Ovary (tissue), 10 donors: ENCODE results near the gene RRP36. TPM values are rescaled to one million over a fixed set of nuclear protein-coding genes. Genes with fewer than 3 reads are reported as not detected.

Experiments used
- DNase-seq, 5 donors: peaks; one replicate each; pipeline ENCODE4 v3.0.0-alpha.2; 2019 to 2020
- H3K27ac ChIP-seq, 2 donors: fragments of 200-600 bp; one replicate each; pipeline versions ENCODE4 v1.5.1 to v1.8.0; 2019 to 2022
- H3K27me3 ChIP-seq: fragments of 200-600 bp; one replicate; pipeline ENCODE4 v1.8.0; 2022
- H3K36me3 ChIP-seq: fragments of 200-600 bp; sonication (generic); one replicate; pipeline ENCODE4 v1.5.1; 2019
- H3K4me1 ChIP-seq: one replicate; pipeline ENCODE4 v1.8.1; 2013; ENCODE audit warnings: mild to moderate bottlenecking, moderate library complexity; ENCODE audit not compliant: insufficient read depth
- H3K4me3 ChIP-seq: fragments of 200-600 bp; sonication (generic); one replicate; pipeline ENCODE4 v1.5.1; 2017
- H3K9me3 ChIP-seq, 2 donors: fragments of 200-600 bp in 1 of 2; sonication (generic) in 1 of 2; one replicate each; pipeline versions ENCODE4 v1.5.1 to v1.8.1; 2013 to 2019; ENCODE audit warnings: mild to moderate bottlenecking in 1 of 2, moderate library complexity in 1 of 2
- EP300 ChIP-seq: sonication (generic); formaldehyde crosslinking; IDR thresholded peaks from one replicate; pipeline ENCODE4 v1.6.1; 2017; ENCODE audit warnings: antibody characterized with exemption
- POLR2A ChIP-seq: fragments of 450-650 bp; IDR thresholded peaks from one replicate; pipeline ENCODE4 v1.6.1; 2017; ENCODE audit warnings: antibody characterized with exemption, mild to moderate bottlenecking, moderate library complexity
- WGBS, 3 donors: extraction: QIAGEN DNeasy Blood & Tissue Kit in 1 of 3; methylation state at CpG; one replicate each; pipeline versions ENCODE4 v1.1.5 to v1.1.7; 2013 to 2017; 5-methylcytosine and 5-hydroxymethylcytosine counted together
- intact Hi-C, 4 donors: fragments of 100-400 bp; cut with DNase I; formaldehyde crosslinking; loops; one replicate each; pipeline versions ENCODE4 v1.11.0 to v1.15.1; 2022 to 2023
- long read RNA-seq, 3 donors: library from polyadenylated mRNA in 2 of 3; unstranded in 2 of 3; transcript quantifications; one replicate each; pipeline ENCODE4 v2.0.0 and lab custom pipeline, GENCODE V29; 2021 to 2026
- polyA plus RNA-seq, 2 donors: library from polyadenylated mRNA; stranded (reverse); fragments of 200-250 nt in 1 of 2; fragments of 350-450 nt in 1 of 2; fragmentation: Illumina TruSeq in 1 of 2; extraction: RNeasy Lipid Tissue Mini Kit (QIAGEN cat#74804) in 1 of 2; gene quantifications; one replicate each; pipeline ENCODE4 v1.2.3, GENCODE V29; 2013 to 2014
- total RNA-seq, 7 donors: library from RNA; depleted of rRNA in 2 of 7; stranded (reverse); fragments of >200 nt in 2 of 7; fragmentation: NEBNext Ultra II Directional in 3 of 7; extraction: Animal tissue kit (Norgen Biotek cat#: 25700) in 3 of 7; gene quantifications; one replicate each; pipeline versions ENCODE4 v1.1.0 to v1.2.4, GENCODE V29; 2016 to 2023
- TF ChIP-seq, protein P1 (sequence below), 3 donors: fragments of 450-650 bp in 2 of 3; fragments of 200-600 bp in 1 of 3; IDR thresholded peaks; one replicate each; pipeline versions ENCODE4 v1.5.1 to v1.8.0; 2016 to 2022; ENCODE audit warnings: antibody characterized with exemption in 3 of 3, mild to moderate bottlenecking in 1 of 3
- donor health status: DM: no; HTN: no; CAD: no; lungs with moderate emphysema.
- donor health status: DM: no; HTN: no; CAD: no.
- donor health status: Bipolar disorder and iron deficiency.
- donor health status: DM: yes; HTN: yes; CAD: no.
- donor health status: DM: no; HTN: no; CAD: no.
- donor health status: DM: yes; HTN: yes; CAD: no.

The RRP36 gene, protein sequence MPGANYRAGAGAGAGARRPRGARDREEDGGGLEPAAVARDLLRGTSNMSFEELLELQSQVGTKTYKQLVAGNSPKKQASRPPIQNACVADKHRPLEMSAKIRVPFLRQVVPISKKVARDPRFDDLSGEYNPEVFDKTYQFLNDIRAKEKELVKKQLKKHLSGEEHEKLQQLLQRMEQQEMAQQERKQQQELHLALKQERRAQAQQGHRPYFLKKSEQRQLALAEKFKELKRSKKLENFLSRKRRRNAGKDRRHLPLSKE
- 10 to 100 TPM; 24.7 to 50.4 (median 36.0) TPM for total RNA-seq
- 10 to 100 TPM; 23.6 to 58.7 TPM for polyA plus RNA-seq
- long read RNA-seq, donor 1, partial matches to known transcripts = 0 of 2 reads
- long read RNA-seq, donor 1, other reads (novel, unspliced or antisense) = 1 of 2 reads
- long read RNA-seq, donor 2, transcript RRP36-203 (1 exons, 1,005 nt) = minor isoform, 7 of 25 reads
- long read RNA-seq, donor 2, transcript RRP36-201 (7 exons, 1,159 nt) = major isoform, 18 of 25 reads
- long read RNA-seq, donor 2, partial matches to known transcripts = 0 of 25 reads
- long read RNA-seq, donor 2, other reads (novel, unspliced or antisense) = 0 of 25 reads
- long read RNA-seq, donor 3, transcript RRP36-201 (7 exons, 1,159 nt) = major isoform, 24 of 30 reads
- long read RNA-seq, donor 3, partial matches to known transcripts = 2 of 30 reads
- long read RNA-seq, donor 3, other reads (novel, unspliced or antisense) = 3 of 30 reads

DNA sequence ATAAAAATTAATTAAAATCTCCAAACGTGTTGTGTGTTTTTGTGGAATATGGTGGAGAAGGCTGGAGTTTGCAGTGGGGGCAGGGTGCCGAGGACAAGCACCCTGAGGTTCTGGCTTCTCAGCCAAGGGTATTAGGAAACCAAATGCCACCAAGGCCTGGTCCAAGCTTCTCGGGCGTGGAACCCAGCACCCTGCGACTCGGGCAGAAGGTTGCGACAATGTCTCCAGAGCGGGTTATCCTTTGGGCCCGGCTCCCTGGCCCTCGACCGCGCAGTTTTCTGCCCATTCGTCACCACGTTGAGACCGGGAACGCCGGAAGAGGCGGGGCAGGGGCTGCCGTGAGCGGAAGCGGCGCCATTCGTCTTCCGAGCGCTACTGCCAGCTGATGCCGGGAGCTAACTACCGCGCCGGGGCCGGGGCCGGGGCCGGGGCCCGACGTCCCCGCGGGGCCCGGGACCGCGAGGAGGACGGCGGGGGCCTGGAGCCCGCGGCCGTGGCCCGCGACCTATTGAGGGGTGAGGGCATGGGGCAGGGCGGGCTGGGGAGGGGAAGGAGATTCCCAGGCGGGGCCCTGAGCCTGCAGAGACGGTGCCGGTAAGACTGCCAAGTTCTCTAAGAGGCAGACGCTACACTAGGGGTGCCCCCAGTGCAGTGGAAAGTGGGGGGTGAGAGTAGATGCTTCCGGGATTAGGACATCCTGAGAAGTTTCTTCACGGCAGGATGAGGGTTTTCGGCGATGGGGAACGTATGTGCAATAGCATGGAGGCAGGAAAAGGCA, at the start of gene RRP36:
RRP36 (plus strand) TSS at position 354 of the 778 bp plus-strand sequence; CDS start at position 386, 32 bp downstream.
- no peaks in the 10 kb centered on the region for H3K36me3 ChIP-seq
- H3K9me3 ChIP-seq = no peaks in the 10 kb centered on the region
- H3K27me3 ChIP-seq = no peaks in the 10 kb centered on the region
- DNase-seq = peak; percentile 68 to 85 (median 78)
- peak within 1 kb of the TSS; percentile 85 for H3K4me3 ChIP-seq
- 0 to 1% (median 1%) methylated on average over 38 to 56 of the region's 56 CpGs for WGBS, 3 donors
- no peak for TF ChIP-seq EP300
- TF ChIP-seq, protein P1, sequence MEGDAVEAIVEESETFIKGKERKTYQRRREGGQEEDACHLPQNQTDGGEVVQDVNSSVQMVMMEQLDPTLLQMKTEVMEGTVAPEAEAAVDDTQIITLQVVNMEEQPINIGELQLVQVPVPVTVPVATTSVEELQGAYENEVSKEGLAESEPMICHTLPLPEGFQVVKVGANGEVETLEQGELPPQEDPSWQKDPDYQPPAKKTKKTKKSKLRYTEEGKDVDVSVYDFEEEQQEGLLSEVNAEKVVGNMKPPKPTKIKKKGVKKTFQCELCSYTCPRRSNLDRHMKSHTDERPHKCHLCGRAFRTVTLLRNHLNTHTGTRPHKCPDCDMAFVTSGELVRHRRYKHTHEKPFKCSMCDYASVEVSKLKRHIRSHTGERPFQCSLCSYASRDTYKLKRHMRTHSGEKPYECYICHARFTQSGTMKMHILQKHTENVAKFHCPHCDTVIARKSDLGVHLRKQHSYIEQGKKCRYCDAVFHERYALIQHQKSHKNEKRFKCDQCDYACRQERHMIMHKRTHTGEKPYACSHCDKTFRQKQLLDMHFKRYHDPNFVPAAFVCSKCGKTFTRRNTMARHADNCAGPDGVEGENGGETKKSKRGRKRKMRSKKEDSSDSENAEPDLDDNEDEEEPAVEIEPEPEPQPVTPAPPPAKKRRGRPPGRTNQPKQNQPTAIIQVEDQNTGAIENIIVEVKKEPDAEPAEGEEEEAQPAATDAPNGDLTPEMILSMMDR (IDR thresholded peaks at IDR 0.05) = no peak
- no peak for TF ChIP-seq POLR2A
- peak within 1 kb of the TSS; percentile 75 to 84 for H3K27ac ChIP-seq
- intact Hi-C loops = no loop called here
- peaks cover 9% of the 10 kb centered on the region for H3K4me1 ChIP-seq

DNA sequence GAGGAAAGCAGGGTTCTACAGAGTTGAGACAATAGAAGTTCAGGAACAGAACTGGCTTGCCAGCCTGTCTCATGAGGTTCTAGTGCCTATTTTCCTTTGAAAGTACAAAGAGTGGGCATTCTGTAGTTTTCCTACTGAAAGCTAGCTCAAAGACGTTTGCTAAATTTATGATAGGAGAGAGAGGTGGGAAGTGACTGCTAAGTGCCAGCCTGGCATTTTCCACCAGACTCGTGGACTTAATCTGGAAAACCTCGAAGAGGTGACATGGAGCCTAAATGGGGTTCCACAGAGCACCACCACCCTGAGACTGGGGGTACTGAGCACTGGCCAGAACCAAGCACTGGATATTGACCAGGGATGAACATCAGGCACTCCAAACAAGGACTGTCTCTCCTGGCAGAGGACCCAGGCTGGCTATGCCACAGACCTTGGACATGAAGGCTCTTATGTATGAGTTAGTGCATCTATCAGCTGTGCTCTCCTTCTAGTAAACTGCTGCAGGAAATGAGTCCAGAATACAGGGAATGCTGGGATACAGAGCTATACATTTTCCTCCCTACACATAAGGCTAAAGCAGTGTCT, 49.6 kb upstream of the RRP36 start:
- Histone ChIP-seq H3K27ac (no peak overlapping the region), H3K27me3 (no peaks in the 10 kb centered on the region), H3K4me1 (no peaks in the 10 kb centered on the region), H3K4me3 (no peak overlapping the region), H3K36me3 (no peaks in the 10 kb centered on the region), H3K9me3 (no peaks in the 10 kb centered on the region)
- TF ChIP-seq POLR2A (no peak), EP300 (no peak)
- TF ChIP-seq, protein P1 (IDR thresholded peaks at IDR 0.05) = no peak
- DNase-seq = no peak
- WGBS, 3 donors = 81 to 87% (median 84%) methylated on average over 3 of the region's 3 CpGs
- intact Hi-C loops = no loop called here

DNA sequence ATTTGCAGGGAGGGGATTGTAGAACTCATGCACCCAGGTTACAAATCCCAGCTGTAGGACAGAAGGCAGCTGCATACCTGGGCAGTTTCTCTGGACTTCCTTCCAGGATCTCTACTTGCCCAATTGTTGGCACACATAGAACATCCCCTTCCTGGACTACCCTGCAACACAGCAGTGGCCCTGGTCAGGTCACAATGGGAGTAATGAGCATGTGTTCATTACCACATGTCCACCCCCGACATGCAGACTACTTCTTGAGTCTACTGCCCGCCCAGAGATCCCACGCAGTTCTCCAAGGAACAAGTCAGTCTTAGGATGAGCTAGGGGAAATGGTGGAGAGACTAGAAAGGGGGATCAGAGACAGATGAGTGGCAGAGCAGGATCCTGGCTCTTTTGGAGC, 47.5 kb upstream of the RRP36 start:
- TF ChIP-seq, protein P1 (IDR thresholded peaks at IDR 0.05) = no peak
- TF ChIP-seq POLR2A = no peak
- no peak for TF ChIP-seq EP300
- Histone ChIP-seq H3K9me3 (no peaks in the 10 kb centered on the region), H3K27ac (no peak overlapping the region), H3K36me3 (no peaks in the 10 kb centered on the region), H3K27me3 (no peaks in the 10 kb centered on the region), H3K4me1 (peaks cover 7% of the 10 kb centered on the region), H3K4me3 (no peak overlapping the region)
- intact Hi-C loops = no loop called here
- WGBS, 3 donors = 84 to 86% (median 86%) methylated on average over 3 of the region's 3 CpGs
- no peak for DNase-seq

DNA sequence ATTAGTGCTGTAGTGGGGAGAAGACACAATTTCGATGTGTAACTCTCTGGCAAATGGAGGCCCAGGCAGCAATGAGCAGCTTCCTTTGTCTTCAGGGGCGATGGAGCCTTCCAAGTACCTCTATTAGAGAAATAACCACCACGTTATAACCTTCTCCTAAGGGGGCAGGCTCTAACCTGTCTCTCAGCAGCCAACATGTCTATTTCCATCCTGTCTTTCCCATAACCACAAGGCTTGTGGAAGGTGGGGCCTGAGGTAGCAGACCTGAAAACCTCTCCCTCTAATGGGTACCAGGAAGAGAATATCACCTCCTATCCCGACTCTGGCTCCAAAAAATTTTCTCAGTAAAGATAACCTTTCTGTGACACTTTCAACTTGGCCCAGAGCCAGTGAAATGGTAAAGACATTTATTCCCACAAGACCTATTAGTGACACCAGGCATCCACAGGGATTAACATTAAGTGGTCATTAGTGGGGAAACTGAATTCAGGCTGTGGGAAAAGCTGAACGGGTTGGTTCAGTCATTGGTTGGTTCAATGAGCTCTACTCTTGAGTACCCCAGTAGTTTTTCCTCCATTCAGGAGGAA, 46.4 kb upstream of the RRP36 start:
- H3K27ac ChIP-seq = no peak overlapping the region
- no peak overlapping the region for H3K4me3 ChIP-seq
- DNase-seq = no peak
- H3K27me3 ChIP-seq = no peaks in the 10 kb centered on the region
- peaks cover 9% of the 10 kb centered on the region for H3K4me1 ChIP-seq
- no peaks in the 10 kb centered on the region for H3K9me3 ChIP-seq
- 81 to 85% (median 82%) methylated on average over 5 of the region's 5 CpGs for WGBS, 3 donors
- no peaks in the 10 kb centered on the region for H3K36me3 ChIP-seq
- intact Hi-C loops = no loop called here
- TF ChIP-seq EP300 (no peak), POLR2A (no peak)
- TF ChIP-seq, protein P1 (IDR thresholded peaks at IDR 0.05) = no peak
